8988T (cell line): ENCODE measurements around the gene ARRDC3.

Experiments
- DNase-seq: peaks from one replicate; pipeline ENCODE4 v3.0.0; 2011

The ARRDC3 gene

GRCh38 chr5:91383956-91384300, 811 bp upstream of the ARRDC3 start:
- DNase-seq, result no peak

- DNase-seq, result no peak
Observed at GRCh38 chr5:91382530-91383026, 539 bp downstream of the ARRDC3 start.

GRCh38 chr5:91381774-91382359, 1.2 kb downstream of the ARRDC3 start:
- peak; percentile 47 for DNase-seq

- DNase-seq, result no peak
Observed at GRCh38 chr5:91381239-91381773, 1.8 kb downstream of the ARRDC3 start.

- peak; percentile 84 for DNase-seq
Observed at GRCh38 chr5:91380491-91381238, 2.5 kb downstream of the ARRDC3 start.

GRCh38 chr5:91379914-91380490, 3.1 kb downstream of the ARRDC3 start:
- DNase-seq, result peak; percentile 73

GRCh38 chr5:91379246-91379913, 3.7 kb downstream of the ARRDC3 start:
- no peak for DNase-seq

- no peak for DNase-seq
Observed at GRCh38 chr5:91378752-91379211, 4.3 kb downstream of the ARRDC3 start.

GRCh38 chr5:91374893-91375520, 8.1 kb downstream of the ARRDC3 start:
- DNase-seq, result no peak

GRCh38 chr5:91373600-91373999, 9.5 kb downstream of the ARRDC3 start:
- DNase-seq, result no peak

- DNase-seq, result no peak
Observed at GRCh38 chr5:91373006-91373405, 10.1 kb downstream of the ARRDC3 start.

- DNase-seq, result no peak
Observed at GRCh38 chr5:91369480-91369879, 13.6 kb downstream of the ARRDC3 start.

GRCh38 chr5:91367908-91368648, 15.0 kb downstream of the ARRDC3 start:
- DNase-seq, result no peak

- no peak for DNase-seq
Observed at GRCh38 chr5:91367344-91367743, 15.8 kb downstream of the ARRDC3 start.

- no peak for DNase-seq
Observed at GRCh38 chr5:91366551-91366950, 16.6 kb downstream of the ARRDC3 start.

GRCh38 chr5:91365498-91365897, 17.6 kb downstream of the ARRDC3 start:
- no peak for DNase-seq

- DNase-seq, result no peak
Observed at GRCh38 chr5:91362935-91363334, 20.2 kb downstream of the ARRDC3 start.

- DNase-seq, result no peak
Observed at GRCh38 chr5:91361790-91362189, 21.3 kb downstream of the ARRDC3 start.

- DNase-seq, result no peak
Observed at GRCh38 chr5:91361055-91361701, 21.9 kb downstream of the ARRDC3 start.

- no peak for DNase-seq
Observed at GRCh38 chr5:91359962-91360609, 23.0 kb downstream of the ARRDC3 start.

- DNase-seq, result no peak
Observed at GRCh38 chr5:91357806-91358205, 25.3 kb downstream of the ARRDC3 start.
